Hair follicle dermal papilla cell (primary cell): Measurements from ENCODE around the gene CCDC198. TPM values are rescaled to one million over a fixed set of nuclear protein-coding genes. Genes with fewer than 3 reads are reported as not detected.

Experiments used
- total RNA-seq: library from RNA; depleted of rRNA; stranded (reverse); fragments of >200 nt; gene quantifications from 2 replicates; pipeline ENCODE4 v1.2.3, GENCODE V29; 2012

CCDC198 gene, protein sequence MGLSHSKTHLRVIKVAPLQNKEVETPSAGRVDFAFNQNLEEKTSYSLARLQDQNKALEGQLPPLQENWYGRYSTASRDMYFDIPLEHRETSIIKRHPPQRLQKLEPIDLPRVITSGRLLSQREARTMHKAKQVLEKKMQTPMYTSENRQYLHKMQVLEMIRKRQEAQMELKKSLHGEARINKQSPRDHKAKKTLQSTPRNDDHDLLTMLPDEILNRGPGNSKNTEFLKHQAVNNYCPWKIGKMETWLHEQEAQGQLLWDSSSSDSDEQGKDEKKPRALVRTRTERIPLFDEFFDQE
- total RNA-seq, result not detected in 2 replicates

DNA sequence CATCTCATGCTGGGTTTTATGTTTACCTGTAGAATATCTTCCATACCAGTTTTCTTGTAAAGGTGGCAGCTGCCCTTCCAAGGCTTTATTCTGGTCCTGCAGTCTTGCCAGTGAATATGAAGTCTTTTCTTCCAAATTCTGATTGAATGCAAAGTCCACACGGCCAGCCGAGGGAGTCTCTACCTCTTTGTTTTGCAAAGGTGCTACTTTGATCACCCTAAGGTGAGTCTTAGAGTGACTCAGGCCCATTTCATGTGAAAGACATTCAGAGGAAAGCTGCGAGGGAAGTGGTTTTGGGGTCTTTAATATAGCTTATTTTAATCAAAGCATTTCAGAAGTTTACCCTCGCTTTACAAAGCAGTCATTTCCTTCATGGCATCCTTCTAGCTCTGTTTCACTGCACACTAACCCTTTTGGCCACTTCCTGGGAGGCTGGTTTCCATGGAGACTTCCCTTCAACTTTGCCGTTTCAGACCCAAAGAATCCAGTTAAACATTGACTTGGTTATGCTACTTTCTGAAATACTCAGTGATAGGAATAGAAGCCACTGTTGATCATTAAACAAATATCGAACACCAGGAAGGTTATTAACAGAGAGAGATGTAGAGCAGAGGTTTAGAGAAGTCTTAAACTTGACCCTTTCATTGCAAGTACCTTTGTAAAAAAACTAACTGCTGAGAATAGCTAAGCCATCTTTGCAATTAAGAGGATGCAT is at the start of gene CCDC198:
Gene CCDC198, minus strand, starts transcription at position 391 of the 715 bp plus-strand sequence. Its CDS starts 142 bp downstream, at position 249.

Other genes starting within 250 kb of the CCDC198 start
- gene EXOC5, start 225.0 kb downstream of the CCDC198 start, total RNA-seq, result 74.6 and 83.1 TPM in 2 replicates
- gene AP5M1, start 224.9 kb downstream of the CCDC198 start, total RNA-seq, result 29.9 and 31.0 TPM in 2 replicates
- 17.1 and 22.2 TPM in 2 replicates for gene NAA30, start 103.3 kb downstream of the CCDC198 start, total RNA-seq